Esophagus muscularis mucosa (tissue), 4 donors: ENCODE results near the gene LYPLA2.

Experiments
- CTCF ChIP-seq, 3 experiments: fragments of 200-600 bp in 2 of 3; fragments of 450-650 bp in 1 of 3; sonication (generic) in 2 of 3; IDR thresholded peaks; one replicate each; pipeline ENCODE4 v1.5.1; 2017 to 2019; ENCODE audit warnings: antibody characterized with exemption in 3 of 3, mild to moderate bottlenecking in 2 of 3, moderate library complexity in 1 of 3
- EP300 ChIP-seq: sonication (generic); formaldehyde crosslinking; IDR thresholded peaks from one replicate; pipeline ENCODE4 v1.6.1; 2017; ENCODE audit warnings: antibody characterized with exemption
- POLR2A ChIP-seq: fragments of 450-650 bp; IDR thresholded peaks from one replicate; pipeline ENCODE4 v1.6.1; 2017; ENCODE audit warnings: antibody characterized with exemption, moderate library complexity, mild to moderate bottlenecking, low read depth

- TF ChIP-seq POLR2A (no peak), CTCF (IDR thresholded peaks at IDR 0.05) (no peak), EP300 (no peak)
Measured at GRCh38 chr1:23776217-23776616, 14.7 kb upstream of the LYPLA2 start.
